K562 (cell line): ENCODE measurements around the gene PLEKHM3. TPM values are rescaled to one million over a fixed set of nuclear protein-coding genes. Genes with fewer than 3 reads are reported as not detected.

Experiments
- BCLAF1 ChIP-seq, 2 experiments: fragments of 450-650 bp in 1 of 2; IDR thresholded peaks; 2 replicates each; pipeline ENCODE4 v1.6.1; 2011 to 2017; ENCODE audit warnings: low read depth in 2 of 2, antibody characterized with exemption in 1 of 2, borderline replicate concordance in 1 of 2, low read length in 1 of 2, mild to moderate bottlenecking in 1 of 2, mixed read lengths in 1 of 2; ENCODE audit not compliant: control insufficient read depth in 1 of 2
- CHD4 ChIP-seq: fragments of 200-600 bp; sonication (generic); IDR thresholded peaks from 3 replicates; pipeline ENCODE4 v1.6.1; 2012; ENCODE audit warnings: low read depth, mild to moderate bottlenecking, mixed read lengths, low read length, inconsistent platforms; ENCODE audit not compliant: insufficient read depth, insufficient replicate concordance, poor library complexity, severe bottlenecking
- CREB5 ChIP-seq: fragments of 250-450 bp; sonication (Bioruptor Pico); IDR thresholded peaks from 2 replicates; pipeline ENCODE4 v1.5.0; 2020; ENCODE audit warnings: mild to moderate bottlenecking
- ETS1 ChIP-seq: conservative IDR thresholded peaks from 2 replicates; pipeline ENCODE4 v1.6.1; 2011; ENCODE audit warnings: low read depth, mild to moderate bottlenecking, low read length; ENCODE audit not compliant: control insufficient read depth
- HDAC6 ChIP-seq: IDR thresholded peaks from 2 replicates; pipeline ENCODE4 v1.6.1; 2012; ENCODE audit warnings: low read depth, mild to moderate bottlenecking, control low read depth, inconsistent platforms, low read length, moderate library complexity
- NCOA1 ChIP-seq: fragments of 450-650 bp; IDR thresholded peaks from 2 replicates; pipeline ENCODE4 v1.6.1; 2016; ENCODE audit warnings: low read depth
- NR2F6 ChIP-seq: fragments of 450-650 bp; formaldehyde crosslinking; IDR thresholded peaks from 2 replicates; pipeline ENCODE4 v1.4.0; 2020; ENCODE audit warnings: mild to moderate bottlenecking
- RBM25 ChIP-seq: fragments of 200-400 bp; formaldehyde crosslinking; IDR thresholded peaks from 2 replicates; pipeline ENCODE4 v1.6.1; 2018; ENCODE audit warnings: low read length, low read depth, moderate library complexity; ENCODE audit not compliant: severe bottlenecking
- RBM34 ChIP-seq: fragments of 200-400 bp; formaldehyde crosslinking; IDR thresholded peaks from 2 replicates; pipeline ENCODE4 v1.6.1; 2018; ENCODE audit warnings: low read length, borderline replicate concordance; ENCODE audit not compliant: insufficient read depth
- RBM39 ChIP-seq: fragments of 200-400 bp; formaldehyde crosslinking; optimal IDR thresholded peaks from 2 replicates; pipeline ENCODE3; 2018; ENCODE audit warnings: low read depth, low read length
- TCFL5 ChIP-seq: fragments of 250-450 bp; sonication (Bioruptor Pico); conservative IDR thresholded peaks from 2 replicates; pipeline ENCODE4 v1.6.1; 2021; ENCODE audit warnings: mild to moderate bottlenecking, moderate library complexity, matching md5 sums
- TGIF2 ChIP-seq: sonication (generic); formaldehyde crosslinking; IDR thresholded peaks from 2 replicates; pipeline ENCODE4 v1.8.1; 2022; ENCODE audit warnings: mild to moderate bottlenecking, missing genetic modification reagents, moderate library complexity
- TRIM28 ChIP-seq: fragments of 450-650 bp; IDR thresholded peaks from 2 replicates; pipeline ENCODE4 v1.6.1; 2017
- ZFP36 ChIP-seq: fragments of 150-350 bp; IDR thresholded peaks from 2 replicates; pipeline ENCODE4 v1.6.1; 2018; ENCODE audit warnings: low read length, low read depth; ENCODE audit not compliant: partially characterized antibody
- ZNF24 ChIP-seq: fragments of 450-650 bp; IDR thresholded peaks from 2 replicates; pipeline ENCODE4 v1.6.1; 2016
- ZNF764 ChIP-seq: fragments of 250-450 bp; sonication (Bioruptor Pico); IDR thresholded peaks from 2 replicates; pipeline ENCODE4 v1.4.0; 2020; ENCODE audit warnings: low read depth, mild to moderate bottlenecking, moderate library complexity
- ZNF766 ChIP-seq: fragments of 200-800 bp; sonication (Bioruptor generic); conservative IDR thresholded peaks from 2 replicates; pipeline ENCODE4 v1.6.1; 2016; ENCODE audit warnings: missing genetic modification characterization, missing compliant biosample characterization
- ZNF79 ChIP-seq: fragments of 250-450 bp; sonication (Bioruptor Pico); IDR thresholded peaks from 2 replicates; pipeline ENCODE4 v1.4.0; 2020; ENCODE audit warnings: low read depth, mild to moderate bottlenecking, moderate library complexity
- ZSCAN29 ChIP-seq: fragments of 450-650 bp; IDR thresholded peaks from 2 replicates; pipeline ENCODE4 v1.6.1; 2017
- polyA plus RNA-seq, 8 experiments: library from polyadenylated mRNA; depleted of rRNA in 4 of 8; stranded (reverse) in 5 of 8; unstranded in 3 of 8; fragments of >200 nt; fragmentation: Nextera tagmentation in 2 of 8; fragmentation: Illumina TruSeq in 1 of 8; extraction: Ambion mirVana in 2 of 8; extraction: Trizol in 1 of 8; gene quantifications; 2 replicates each; pipeline versions ENCODE4 v1.2.1 to v1.2.3, GENCODE V29; 2011 to 2014; ENCODE audit warnings: inconsistent platforms in 1 of 8, missing spikeins in 1 of 8
- total RNA-seq, 7 experiments: library from RNA; depleted of rRNA in 6 of 7; stranded (reverse); fragments of >200 nt in 6 of 7; fragmentation: Illumina TruSeq in 2 of 7; extraction: Trizol in 2 of 7; gene quantifications; 2 replicates each; pipeline versions ENCODE4 v1.2.1 to v1.2.3, GENCODE V29; 2011 to 2021; ENCODE audit warnings: low replicate concordance in 1 of 7
- TF ChIP-seq, protein P1 (sequence below): fragments of 250-450 bp; sonication (Bioruptor Pico); IDR thresholded peaks from 2 replicates; pipeline ENCODE4 v1.9.0; 2021; ENCODE audit warnings: mild to moderate bottlenecking, inconsistent platforms

PLEKHM3 gene
- total and polyA plus RNA-seq, 9 of the 15 experiments (the other 6 are each of a cell fraction or from before 2014, with no cell fraction given) = 0.24 to 1.6 (median 1.0) TPM

DNA sequence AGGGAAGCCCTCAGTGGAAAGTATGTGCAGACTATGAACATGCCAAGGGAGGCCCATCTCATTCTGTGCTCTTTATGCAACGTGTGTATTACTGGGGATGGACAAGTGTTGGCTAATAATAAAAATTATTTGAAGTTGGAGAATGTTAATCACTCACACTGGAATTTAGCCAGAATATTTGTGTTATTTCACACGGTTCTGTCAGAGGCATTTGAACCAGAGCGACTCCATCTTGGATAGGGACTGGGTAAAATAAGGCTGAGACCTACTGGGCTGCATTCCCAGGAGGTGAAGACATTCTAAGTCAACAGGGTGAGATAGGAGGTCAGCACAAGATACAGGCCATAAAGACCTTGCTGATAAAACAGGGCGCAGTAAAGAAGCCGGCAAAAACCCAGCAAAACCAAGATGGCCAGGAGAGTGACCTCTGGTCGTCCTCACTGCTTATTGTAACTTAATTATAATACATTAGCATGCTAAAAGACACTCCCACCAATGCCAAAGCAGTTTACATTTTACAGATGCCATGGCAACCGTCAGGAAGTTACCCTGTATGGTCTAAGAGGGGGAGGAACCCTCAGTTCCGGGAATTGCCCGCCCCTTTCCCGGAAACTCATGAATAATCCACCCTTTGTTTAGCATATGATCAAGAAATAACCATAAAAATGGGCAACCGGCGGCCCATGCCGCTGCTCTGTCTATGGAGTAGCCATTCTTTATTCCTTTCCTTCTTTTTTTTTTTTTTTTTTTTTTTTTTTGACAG, 253.1 kb downstream of the PLEKHM3 start (continued):
- TF ChIP-seq, protein P1, sequence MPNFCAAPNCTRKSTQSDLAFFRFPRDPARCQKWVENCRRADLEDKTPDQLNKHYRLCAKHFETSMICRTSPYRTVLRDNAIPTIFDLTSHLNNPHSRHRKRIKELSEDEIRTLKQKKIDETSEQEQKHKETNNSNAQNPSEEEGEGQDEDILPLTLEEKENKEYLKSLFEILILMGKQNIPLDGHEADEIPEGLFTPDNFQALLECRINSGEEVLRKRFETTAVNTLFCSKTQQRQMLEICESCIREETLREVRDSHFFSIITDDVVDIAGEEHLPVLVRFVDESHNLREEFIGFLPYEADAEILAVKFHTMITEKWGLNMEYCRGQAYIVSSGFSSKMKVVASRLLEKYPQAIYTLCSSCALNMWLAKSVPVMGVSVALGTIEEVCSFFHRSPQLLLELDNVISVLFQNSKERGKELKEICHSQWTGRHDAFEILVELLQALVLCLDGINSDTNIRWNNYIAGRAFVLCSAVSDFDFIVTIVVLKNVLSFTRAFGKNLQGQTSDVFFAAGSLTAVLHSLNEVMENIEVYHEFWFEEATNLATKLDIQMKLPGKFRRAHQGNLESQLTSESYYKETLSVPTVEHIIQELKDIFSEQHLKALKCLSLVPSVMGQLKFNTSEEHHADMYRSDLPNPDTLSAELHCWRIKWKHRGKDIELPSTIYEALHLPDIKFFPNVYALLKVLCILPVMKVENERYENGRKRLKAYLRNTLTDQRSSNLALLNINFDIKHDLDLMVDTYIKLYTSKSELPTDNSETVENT = no peak
- TF ChIP-seq RBM34 (no peak), RBM39 (no peak), NCOA1 (no peak), HDAC6 (no peak), ZFP36 (peak; percentile 57), TRIM28 (no peak), NR2F6 (CRISPR knock-in tag) (peak; percentile 97), ZNF764 (CRISPR knock-in tag) (peak; percentile 78; the same call in 1 of the 2 replicates), RBM25 (no peak), CREB5 (CRISPR knock-in tag) (peak; percentile 99), BCLAF1 (IDR thresholded peaks at IDR 0.05; ENCODE audit: borderline replicate concordance in 1 of 2, control insufficient read depth in 1 of 2, low read depth in 2 of 2, low read length in 1 of 2) (no peak), CHD4 (no peak), TGIF2 (CRISPR knock-in tag) (no peak), ZNF766 (CRISPR knock-in tag) (peak; percentile 100), ETS1 (no peak), ZSCAN29 (no peak), TCFL5 (peak; percentile 99), ZNF24 (no peak), ZNF79 (CRISPR knock-in tag) (peak; percentile 99)
